Neuronal stem cell (in vitro differentiated cells): Measurements from ENCODE around the gene TEAD3.

Source experiments
- DNase-seq: peaks from one replicate; pipeline ENCODE4 v3.0.0-alpha.2; 2013; ENCODE audit warnings: low spot score
- H2AFZ ChIP-seq: one replicate; pipeline ENCODE4 v1.6.1; 2013; ENCODE audit warnings: mild to moderate bottlenecking, low read length, inconsistent platforms
- H2AK5ac ChIP-seq: 2 replicates; pipeline ENCODE4 v1.6.1; 2013; ENCODE audit warnings: low read depth, mild to moderate bottlenecking, inconsistent platforms, low read length, moderate library complexity, mixed read lengths
- H2BK120ac ChIP-seq: 2 replicates; pipeline ENCODE4 v1.6.1; 2013; ENCODE audit warnings: low read depth, mild to moderate bottlenecking, inconsistent platforms, low read length, moderate library complexity, mixed read lengths
- H2BK12ac ChIP-seq: one replicate; pipeline ENCODE4 v1.6.1; 2013; ENCODE audit warnings: low read length, inconsistent platforms
- H2BK15ac ChIP-seq: 2 replicates; pipeline ENCODE4 v1.6.1; 2013; ENCODE audit warnings: mild to moderate bottlenecking, low read length, inconsistent platforms, mixed read lengths
- H2BK5ac ChIP-seq: one replicate; pipeline ENCODE4 v1.6.1; 2013; ENCODE audit warnings: inconsistent platforms, mild to moderate bottlenecking, low read length, moderate library complexity
- H3K14ac ChIP-seq: one replicate; pipeline ENCODE4 v1.6.1; 2013; ENCODE audit warnings: low read length, inconsistent platforms
- H3K18ac ChIP-seq: 2 replicates; pipeline ENCODE4 v1.6.1; 2013; ENCODE audit warnings: low read length, inconsistent platforms
- H3K23ac ChIP-seq: 2 replicates; pipeline ENCODE4 v1.6.1; 2013; ENCODE audit warnings: low read depth, mild to moderate bottlenecking, mixed read lengths, low read length, inconsistent platforms; ENCODE audit not compliant: poor library complexity
- H3K27ac ChIP-seq: replicated peaks from 3 replicates; pipeline ENCODE4 v1.5.1; 2013; ENCODE audit warnings: low read length, inconsistent platforms
- H3K27me3 ChIP-seq, 3 experiments: 2 replicates each; pipeline ENCODE4 v1.6.1; 2013; ENCODE audit warnings: low read length in 3 of 3, mild to moderate bottlenecking in 2 of 3, inconsistent platforms in 1 of 3, low read depth in 1 of 3, mixed read lengths in 1 of 3, moderate library complexity in 1 of 3; ENCODE audit not compliant: control insufficient read depth in 3 of 3, insufficient read depth in 3 of 3
- H3K36me3 ChIP-seq, 2 donors: replicated peaks in 1 of 2; 2 replicates each; pipeline ENCODE4 v1.6.1; 2013; ENCODE audit warnings: low read length in 2 of 2; ENCODE audit not compliant: control insufficient read depth in 2 of 2, insufficient read depth in 2 of 2
- H3K4ac ChIP-seq: 2 replicates; pipeline ENCODE4 v1.6.1; 2013; ENCODE audit warnings: inconsistent platforms, mild to moderate bottlenecking, low read length, moderate library complexity
- H3K4me1 ChIP-seq, 2 donors: 1 replicate in 1 of 2; 2 replicates in 1 of 2; pipeline ENCODE4 v1.6.1; 2013; ENCODE audit warnings: low read length in 2 of 2, low read depth in 1 of 2; ENCODE audit not compliant: control insufficient read depth in 2 of 2, insufficient read depth in 1 of 2
- H3K4me2 ChIP-seq: one replicate; pipeline ENCODE4 v1.6.1; 2013; ENCODE audit warnings: mild to moderate bottlenecking, low read length, inconsistent platforms; ENCODE audit not compliant: insufficient read depth, poor library complexity, severe bottlenecking
- H3K4me3 ChIP-seq, 2 donors: 2 replicates each; pipeline ENCODE4 v1.5.1; 2013; ENCODE audit warnings: low read length in 2 of 2, mild to moderate bottlenecking in 2 of 2, inconsistent platforms in 1 of 2, moderate library complexity in 1 of 2
- H3K79me1 ChIP-seq: one replicate; pipeline ENCODE4 v1.6.1; 2013; ENCODE audit warnings: low read depth, mild to moderate bottlenecking, inconsistent platforms, low read length, moderate library complexity
- H3K9ac ChIP-seq: one replicate; pipeline ENCODE4 v1.6.1; 2013; ENCODE audit warnings: mild to moderate bottlenecking, low read depth, low read length, inconsistent platforms; ENCODE audit not compliant: poor library complexity
- H3K9me3 ChIP-seq, 2 donors: replicated peaks in 1 of 2; 2 replicates each; pipeline versions ENCODE3 to v1.6.1; 2013; ENCODE audit warnings: low read length in 2 of 2, mild to moderate bottlenecking in 2 of 2, inconsistent platforms in 1 of 2, low read depth in 1 of 2, mixed read lengths in 1 of 2, moderate library complexity in 1 of 2; ENCODE audit not compliant: control insufficient read depth in 2 of 2, insufficient read depth in 1 of 2
- H4K8ac ChIP-seq: one replicate; pipeline ENCODE4 v1.6.1; 2013; ENCODE audit warnings: low read depth, mild to moderate bottlenecking, inconsistent platforms, low read length, moderate library complexity
- H4K91ac ChIP-seq: one replicate; pipeline ENCODE4 v1.6.1; 2013; ENCODE audit warnings: low read length, low read depth, mild to moderate bottlenecking, inconsistent platforms; ENCODE audit not compliant: poor library complexity
- WGBS, 2 donors: extraction: QIAGEN DNeasy Blood & Tissue Kit; methylation state at CpG; one replicate each; pipeline ENCODE4 v1.1.7; 2013; ENCODE audit warnings: missing lambda C conversion rate in 2 of 2, mixed read lengths in 1 of 2; ENCODE audit not compliant: insufficient read length in 2 of 2, insufficient replicate concordance in 1 of 2; ENCODE audit errors: extremely low coverage in 2 of 2; 5-methylcytosine and 5-hydroxymethylcytosine counted together

Gene TEAD3

GRCh38 chr6:35481226-35481625 is 15.7 kb downstream of the TEAD3 start:
- Histone ChIP-seq H2BK5ac (no peak overlapping the region), H2AFZ (no peak overlapping the region), H3K23ac (no peak overlapping the region), H3K4ac (no peak overlapping the region), H3K18ac (no peak overlapping the region), H3K4me2 (no peak overlapping the region), H3K4me3 (no peak overlapping the region), H3K27me3 (no peaks in the 10 kb centered on the region), H3K36me3 (peaks cover 16 to 84% of the 10 kb centered on the region in 2 donors), H3K9me3 (peaks cover 0 to 3% of the 10 kb centered on the region in 2 donors), H2BK15ac (no peak overlapping the region), H4K8ac (no peak overlapping the region), H3K27ac (no peak overlapping the region), H3K9ac (no peak overlapping the region), H3K14ac (no peak overlapping the region), H2BK120ac (no peak overlapping the region), H4K91ac (no peak overlapping the region), H2AK5ac (no peak overlapping the region), H3K79me1 (peaks cover 6% of the 10 kb centered on the region), H3K4me1 (peaks cover 9 to 23% of the 10 kb centered on the region in 2 donors), H2BK12ac (no peak overlapping the region)
- no peak for DNase-seq
- WGBS, 2 donors = no CpG with 5 or more reads among the region's 8 CpGs

DNA sequence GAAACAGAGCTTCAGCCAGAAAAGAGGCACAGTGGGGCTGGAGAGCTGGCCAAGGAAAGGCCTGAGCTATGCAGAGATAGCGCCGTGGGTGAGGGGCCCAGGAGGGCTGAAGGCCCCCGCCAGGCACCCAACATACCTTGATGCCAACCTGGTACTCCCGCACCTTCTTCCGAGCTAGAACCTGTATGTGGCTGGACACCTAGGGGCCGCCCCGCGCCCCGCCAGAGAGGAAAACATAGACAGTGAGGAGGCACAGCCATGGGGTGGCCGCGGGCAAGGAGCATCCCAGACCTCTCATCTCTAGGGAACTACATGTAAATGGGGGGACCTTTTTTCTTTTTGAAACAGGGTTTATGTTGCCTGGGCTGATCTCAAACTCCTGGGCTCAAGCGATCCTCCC is 16.7 kb downstream of the TEAD3 start:
- Histone ChIP-seq H3K79me1 (peaks cover 6% of the 10 kb centered on the region), H3K36me3 (peaks cover 23 to 88% of the 10 kb centered on the region in 2 donors), H2BK120ac (no peak overlapping the region), H3K9ac (no peak overlapping the region), H3K14ac (no peak overlapping the region), H3K4me2 (no peak overlapping the region), H3K4me3 (no peak overlapping the region), H2AK5ac (no peak overlapping the region), H4K8ac (no peak overlapping the region), H3K23ac (no peak overlapping the region), H3K27ac (no peak overlapping the region), H3K9me3 (peaks cover 0 to 3% of the 10 kb centered on the region in 2 donors), H3K4ac (no peak overlapping the region), H3K18ac (no peak overlapping the region), H2BK12ac (no peak overlapping the region), H3K4me1 (peaks cover 9 to 15% of the 10 kb centered on the region in 2 donors), H2AFZ (no peak overlapping the region), H3K27me3 (no peaks in the 10 kb centered on the region), H2BK5ac (no peak overlapping the region), H4K91ac (no peak overlapping the region), H2BK15ac (no peak overlapping the region)
- no CpG with 5 or more reads among the region's 12 CpGs for WGBS, 2 donors
- DNase-seq = no peak

- no peak overlapping the region for H3K27ac ChIP-seq
Observed at GRCh38 chr6:35478259-35478658, 18.6 kb downstream of the TEAD3 start.

GRCh38 chr6:35477551-35478179 is 19.2 kb downstream of the TEAD3 start:
- H2AFZ ChIP-seq = no peak overlapping the region
- no peak overlapping the region for H3K9ac ChIP-seq
- H3K4me3 ChIP-seq = no peak overlapping the region
- H3K4ac ChIP-seq = no peak overlapping the region
- H2BK5ac ChIP-seq = peak overlapping the region; percentile 3
- peak overlapping the region; percentile 63 for H3K27ac ChIP-seq
- no peak overlapping the region for H3K23ac ChIP-seq
- no peak overlapping the region for H3K18ac ChIP-seq
- peaks cover 0 to 3% of the 10 kb centered on the region in 2 donors for H3K9me3 ChIP-seq
- no peak overlapping the region for H3K4me2 ChIP-seq
- no peak overlapping the region for H3K14ac ChIP-seq
- peaks cover 32 to 86% of the 10 kb centered on the region in 2 donors for H3K36me3 ChIP-seq
- no peak for DNase-seq
- H3K79me1 ChIP-seq = peaks cover 3% of the 10 kb centered on the region
- H3K4me1 ChIP-seq = peaks cover 9 to 10% of the 10 kb centered on the region in 2 donors
- H4K91ac ChIP-seq = no peak overlapping the region
- no peak overlapping the region for H2BK120ac ChIP-seq
- WGBS, 2 donors = no CpG with 5 or more reads among the region's 5 CpGs
- no peak overlapping the region for H4K8ac ChIP-seq
- H2BK15ac ChIP-seq = no peak overlapping the region
- H2AK5ac ChIP-seq = no peak overlapping the region
- no peak overlapping the region for H2BK12ac ChIP-seq
- H3K27me3 ChIP-seq = no peaks in the 10 kb centered on the region

More at GRCh38 chr6:35478259-35478658, 18.6 kb downstream of the TEAD3 start:
- no peak overlapping the region for H3K14ac ChIP-seq
- peak overlapping the region; percentile 22 for H3K23ac ChIP-seq
- no peak overlapping the region for H3K4me2 ChIP-seq
- H4K91ac ChIP-seq = no peak overlapping the region
- no CpG with 5 or more reads among the region's 7 CpGs for WGBS, 2 donors
- no peak overlapping the region for H2BK15ac ChIP-seq
- H2BK120ac ChIP-seq = peak overlapping the region; percentile 5
- peak overlapping the region; percentile 30 for H3K9ac ChIP-seq
- peak overlapping the region; percentile 54 for H3K18ac ChIP-seq
- H2BK5ac ChIP-seq = peak overlapping the region; percentile 3
- no peak overlapping the region for H2AK5ac ChIP-seq
- H4K8ac ChIP-seq = no peak overlapping the region
- H3K27me3 ChIP-seq = no peaks in the 10 kb centered on the region
- peaks cover 8 to 9% of the 10 kb centered on the region in 2 donors for H3K4me1 ChIP-seq
- DNase-seq = no peak
- peaks cover 29 to 87% of the 10 kb centered on the region in 2 donors for H3K36me3 ChIP-seq
- H3K4me3 ChIP-seq = no peak overlapping the region
- H3K9me3 ChIP-seq = peaks cover 0 to 3% of the 10 kb centered on the region in 2 donors
- no peak overlapping the region for H2AFZ ChIP-seq
- H3K79me1 ChIP-seq = peaks cover under 1% of the 10 kb centered on the region
- no peak overlapping the region for H2BK12ac ChIP-seq
- H3K4ac ChIP-seq = no peak overlapping the region
